SK-N-SH treated with all-trans-retinoic acid at 6 μM for 48 hours (cell line): ENCODE results near the gene ODAD3.

Experiments
- ATAC-seq: fragments of 200-7000 bp; cut with Tn5 transposase; 3 replicates; pipeline ENCODE4 v1.9.1; 2020; ENCODE audit warnings: mild to moderate bottlenecking, moderate library complexity
- ARNTL ChIP-seq: fragments of 450-650 bp; formaldehyde crosslinking; IDR thresholded peaks from 2 replicates; pipeline ENCODE4 v1.5.0; 2020; ENCODE audit warnings: low read depth, mild to moderate bottlenecking, moderate library complexity, borderline replicate concordance
- CSDC2 ChIP-seq: fragments of 250-450 bp; sonication (Bioruptor Pico); IDR thresholded peaks from 2 replicates; pipeline ENCODE4 v1.5.0; 2020; ENCODE audit warnings: mild to moderate bottlenecking, moderate library complexity
- ESRRG ChIP-seq: fragments of 250-450 bp; sonication (Bioruptor Pico); IDR thresholded peaks from 2 replicates; pipeline ENCODE4 v1.6.1; 2021; ENCODE audit warnings: mild to moderate bottlenecking
- ISL1 ChIP-seq: fragments of 250-450 bp; sonication (Bioruptor Pico); IDR thresholded peaks from 2 replicates; pipeline ENCODE4 v2.1.2; 2022; ENCODE audit warnings: mild to moderate bottlenecking, moderate library complexity
- PPARA ChIP-seq: fragments of 250-450 bp; sonication (Bioruptor Pico); IDR thresholded peaks from 2 replicates; pipeline ENCODE4 v1.5.0; 2020; ENCODE audit warnings: mild to moderate bottlenecking, borderline replicate concordance
- RARB ChIP-seq: fragments of 250-450 bp; sonication (Bioruptor Pico); IDR thresholded peaks from 2 replicates; pipeline ENCODE4 v1.8.0; 2021; ENCODE audit warnings: mild to moderate bottlenecking, moderate library complexity
- SNAI2 ChIP-seq: fragments of 250-450 bp; sonication (Bioruptor Pico); IDR thresholded peaks from 2 replicates; pipeline ENCODE4 v1.5.0; 2020; ENCODE audit warnings: mild to moderate bottlenecking, moderate library complexity
- TOX ChIP-seq: fragments of 250-450 bp; sonication (Bioruptor Pico); IDR thresholded peaks from 2 replicates; pipeline ENCODE4 v1.8.0; 2021; ENCODE audit warnings: mild to moderate bottlenecking, moderate library complexity, borderline replicate concordance
- ZC3H10 ChIP-seq: fragments of 250-450 bp; sonication (Bioruptor Pico); IDR thresholded peaks from 2 replicates; pipeline ENCODE4 v1.5.1; 2021; ENCODE audit warnings: mild to moderate bottlenecking, moderate library complexity
- ZFP30 ChIP-seq: fragments of 450-650 bp; formaldehyde crosslinking; IDR thresholded peaks from 2 replicates; pipeline ENCODE4 v1.5.0; 2022; ENCODE audit warnings: mild to moderate bottlenecking, moderate library complexity
- ZNF565 ChIP-seq: fragments of 450-650 bp; formaldehyde crosslinking; conservative IDR thresholded peaks from 2 replicates; pipeline ENCODE4 v1.5.0; 2020; ENCODE audit warnings: low read depth, mild to moderate bottlenecking, moderate library complexity
- ZNF70 ChIP-seq: fragments of 450-650 bp; formaldehyde crosslinking; IDR thresholded peaks from 2 replicates; pipeline ENCODE4 v1.5.0; 2020; ENCODE audit warnings: mild to moderate bottlenecking, moderate library complexity
- ZNF8 ChIP-seq: fragments of 450-650 bp; formaldehyde crosslinking; IDR thresholded peaks from 2 replicates; pipeline ENCODE4 v1.5.0; 2020; ENCODE audit warnings: mild to moderate bottlenecking, moderate library complexity
- TF ChIP-seq, protein P1 (sequence below): fragments of 250-450 bp; sonication (Bioruptor Pico); IDR thresholded peaks from 2 replicates; pipeline ENCODE4 v1.8.0; 2021; ENCODE audit warnings: low read depth, mild to moderate bottlenecking, moderate library complexity, borderline replicate concordance
- TF ChIP-seq, protein P2 (sequence below): fragments of 250-450 bp; sonication (Bioruptor Pico); IDR thresholded peaks from 2 replicates; pipeline ENCODE4 v1.8.0; 2020; ENCODE audit warnings: mild to moderate bottlenecking, moderate library complexity, borderline replicate concordance
- TF ChIP-seq, protein P3 (sequence below): fragments of 250-450 bp; sonication (Bioruptor Pico); IDR thresholded peaks from 2 replicates; pipeline ENCODE4 v1.5.0; 2020; ENCODE audit warnings: mild to moderate bottlenecking, moderate library complexity
- TF ChIP-seq, protein P4 (sequence below): fragments of 250-450 bp; sonication (Bioruptor Pico); IDR thresholded peaks from 2 replicates; pipeline ENCODE4 v1.5.1; 2021; ENCODE audit warnings: mild to moderate bottlenecking, moderate library complexity

Gene ODAD3

DNA sequence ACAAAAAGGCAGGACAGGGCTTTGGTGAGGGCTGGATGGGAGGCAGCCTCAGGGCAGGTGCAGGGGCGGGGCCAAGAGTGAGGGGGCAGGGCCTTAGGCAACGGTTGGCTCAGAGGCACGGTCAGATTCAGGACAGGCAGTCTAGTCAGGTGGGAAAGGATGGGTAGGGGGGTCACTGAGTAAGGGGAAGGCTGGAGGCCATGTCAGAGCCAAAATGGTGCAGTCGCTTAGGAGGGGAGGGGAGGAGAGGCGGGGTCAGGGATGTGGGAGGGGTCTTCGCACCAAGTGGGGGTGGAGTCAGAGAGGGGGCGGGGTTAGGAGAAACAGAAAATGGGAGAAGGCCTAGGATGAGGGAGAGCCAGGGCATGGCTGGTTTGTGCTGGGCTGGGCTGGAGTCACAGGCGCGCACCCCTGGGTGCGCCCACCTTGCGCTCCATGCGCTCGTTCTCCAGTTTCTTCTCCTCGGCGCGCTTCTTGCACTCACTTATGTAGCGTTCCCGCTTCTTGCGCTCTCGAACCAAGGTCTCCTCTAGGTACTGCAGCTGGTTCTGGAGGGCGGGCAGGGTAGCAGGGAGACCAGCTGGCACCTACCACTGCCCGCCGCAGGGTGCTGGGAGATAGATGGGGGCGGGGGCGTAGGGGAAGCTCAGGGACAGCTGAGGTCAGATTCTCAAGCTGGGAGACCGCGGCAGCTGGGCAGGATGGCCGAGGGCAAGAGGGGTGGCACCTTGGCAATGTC, 9.0 kb downstream of the ODAD3 start (continued):
- TF ChIP-seq, protein P1, sequence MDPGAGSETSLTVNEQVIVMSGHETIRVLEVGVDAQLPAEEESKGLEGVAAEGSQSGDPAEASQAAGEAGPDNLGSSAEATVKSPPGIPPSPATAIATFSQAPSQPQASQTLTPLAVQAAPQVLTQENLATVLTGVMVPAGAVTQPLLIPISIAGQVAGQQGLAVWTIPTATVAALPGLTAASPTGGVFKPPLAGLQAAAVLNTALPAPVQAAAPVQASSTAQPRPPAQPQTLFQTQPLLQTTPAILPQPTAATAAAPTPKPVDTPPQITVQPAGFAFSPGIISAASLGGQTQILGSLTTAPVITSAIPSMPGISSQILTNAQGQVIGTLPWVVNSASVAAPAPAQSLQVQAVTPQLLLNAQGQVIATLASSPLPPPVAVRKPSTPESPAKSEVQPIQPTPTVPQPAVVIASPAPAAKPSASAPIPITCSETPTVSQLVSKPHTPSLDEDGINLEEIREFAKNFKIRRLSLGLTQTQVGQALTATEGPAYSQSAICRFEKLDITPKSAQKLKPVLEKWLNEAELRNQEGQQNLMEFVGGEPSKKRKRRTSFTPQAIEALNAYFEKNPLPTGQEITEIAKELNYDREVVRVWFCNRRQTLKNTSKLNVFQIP, result no peak
- TF ChIP-seq ESRRG (CRISPR knock-in tag), result no peak
- TF ChIP-seq TOX (CRISPR knock-in tag), result no peak
- TF ChIP-seq ISL1, result no peak

DNA sequence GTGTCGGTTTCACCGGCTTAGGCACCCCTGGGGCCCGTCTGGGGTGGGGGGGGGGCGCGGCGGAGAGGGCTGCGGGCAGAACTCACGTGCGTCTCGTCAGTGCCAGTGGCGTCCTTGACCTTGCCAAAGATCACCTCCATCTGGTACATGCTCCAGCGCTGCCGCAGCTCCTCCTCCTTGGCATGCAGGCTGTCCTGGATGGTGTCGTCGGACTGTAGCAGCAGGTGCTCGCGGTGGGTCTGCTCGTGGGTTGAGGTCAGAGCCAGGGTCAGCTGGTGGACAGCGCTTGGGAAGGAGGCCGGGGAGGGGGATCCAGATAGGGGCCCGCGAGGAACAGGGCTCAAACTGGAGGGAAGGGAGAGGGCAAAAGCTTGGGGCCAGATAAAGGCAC, 11.1 kb downstream of the ODAD3 start:
- ATAC-seq, result no peak
- TF ChIP-seq, protein P2, sequence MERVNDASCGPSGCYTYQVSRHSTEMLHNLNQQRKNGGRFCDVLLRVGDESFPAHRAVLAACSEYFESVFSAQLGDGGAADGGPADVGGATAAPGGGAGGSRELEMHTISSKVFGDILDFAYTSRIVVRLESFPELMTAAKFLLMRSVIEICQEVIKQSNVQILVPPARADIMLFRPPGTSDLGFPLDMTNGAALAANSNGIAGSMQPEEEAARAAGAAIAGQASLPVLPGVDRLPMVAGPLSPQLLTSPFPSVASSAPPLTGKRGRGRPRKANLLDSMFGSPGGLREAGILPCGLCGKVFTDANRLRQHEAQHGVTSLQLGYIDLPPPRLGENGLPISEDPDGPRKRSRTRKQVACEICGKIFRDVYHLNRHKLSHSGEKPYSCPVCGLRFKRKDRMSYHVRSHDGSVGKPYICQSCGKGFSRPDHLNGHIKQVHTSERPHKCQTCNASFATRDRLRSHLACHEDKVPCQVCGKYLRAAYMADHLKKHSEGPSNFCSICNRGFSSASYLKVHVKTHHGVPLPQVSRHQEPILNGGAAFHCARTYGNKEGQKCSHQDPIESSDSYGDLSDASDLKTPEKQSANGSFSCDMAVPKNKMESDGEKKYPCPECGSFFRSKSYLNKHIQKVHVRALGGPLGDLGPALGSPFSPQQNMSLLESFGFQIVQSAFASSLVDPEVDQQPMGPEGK (CRISPR knock-in tag), result no peak
- TF ChIP-seq ZFP30 (no peak), SNAI2 (no peak), ZNF8 (CRISPR knock-in tag) (no peak)

DNA sequence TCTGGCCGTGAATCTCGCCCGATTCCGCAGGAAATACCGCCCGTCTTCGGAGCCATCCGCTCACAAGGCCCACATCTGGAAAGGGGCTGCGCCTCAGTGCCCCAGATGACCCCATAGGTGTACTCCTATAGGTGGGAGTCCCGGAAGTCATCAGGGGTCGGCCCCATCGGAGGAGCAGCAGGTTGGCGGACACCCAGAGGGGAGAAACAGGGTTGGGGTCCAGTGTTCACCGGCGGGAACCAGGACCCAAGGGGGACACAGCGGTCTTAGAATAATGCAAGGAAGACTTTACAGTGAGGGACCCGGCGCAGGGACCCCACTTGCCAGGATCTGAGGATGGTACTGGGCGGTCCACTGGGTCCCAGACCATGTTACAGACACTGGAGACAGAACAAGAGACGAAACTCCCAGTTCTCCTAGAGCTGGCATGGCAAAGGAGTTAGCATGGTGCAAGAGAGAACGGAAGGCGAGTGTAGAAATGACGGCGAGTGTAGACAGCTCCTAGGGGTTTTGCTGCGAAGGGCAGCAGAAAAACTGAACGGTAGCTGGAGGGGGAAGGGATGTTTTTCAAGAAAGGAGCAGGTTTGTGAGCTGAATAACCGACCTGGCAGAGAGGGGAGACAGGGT, 11.6 kb downstream of the ODAD3 start:
- ATAC-seq, result no peak
- TF ChIP-seq, protein P3, sequence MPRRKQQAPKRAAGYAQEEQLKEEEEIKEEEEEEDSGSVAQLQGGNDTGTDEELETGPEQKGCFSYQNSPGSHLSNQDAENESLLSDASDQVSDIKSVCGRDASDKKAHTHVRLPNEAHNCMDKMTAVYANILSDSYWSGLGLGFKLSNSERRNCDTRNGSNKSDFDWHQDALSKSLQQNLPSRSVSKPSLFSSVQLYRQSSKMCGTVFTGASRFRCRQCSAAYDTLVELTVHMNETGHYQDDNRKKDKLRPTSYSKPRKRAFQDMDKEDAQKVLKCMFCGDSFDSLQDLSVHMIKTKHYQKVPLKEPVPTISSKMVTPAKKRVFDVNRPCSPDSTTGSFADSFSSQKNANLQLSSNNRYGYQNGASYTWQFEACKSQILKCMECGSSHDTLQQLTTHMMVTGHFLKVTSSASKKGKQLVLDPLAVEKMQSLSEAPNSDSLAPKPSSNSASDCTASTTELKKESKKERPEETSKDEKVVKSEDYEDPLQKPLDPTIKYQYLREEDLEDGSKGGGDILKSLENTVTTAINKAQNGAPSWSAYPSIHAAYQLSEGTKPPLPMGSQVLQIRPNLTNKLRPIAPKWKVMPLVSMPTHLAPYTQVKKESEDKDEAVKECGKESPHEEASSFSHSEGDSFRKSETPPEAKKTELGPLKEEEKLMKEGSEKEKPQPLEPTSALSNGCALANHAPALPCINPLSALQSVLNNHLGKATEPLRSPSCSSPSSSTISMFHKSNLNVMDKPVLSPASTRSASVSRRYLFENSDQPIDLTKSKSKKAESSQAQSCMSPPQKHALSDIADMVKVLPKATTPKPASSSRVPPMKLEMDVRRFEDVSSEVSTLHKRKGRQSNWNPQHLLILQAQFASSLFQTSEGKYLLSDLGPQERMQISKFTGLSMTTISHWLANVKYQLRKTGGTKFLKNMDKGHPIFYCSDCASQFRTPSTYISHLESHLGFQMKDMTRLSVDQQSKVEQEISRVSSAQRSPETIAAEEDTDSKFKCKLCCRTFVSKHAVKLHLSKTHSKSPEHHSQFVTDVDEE (CRISPR knock-in tag), result no peak
- TF ChIP-seq TOX (CRISPR knock-in tag) (no peak), ZNF70 (CRISPR knock-in tag) (no peak), ISL1 (no peak)

DNA sequence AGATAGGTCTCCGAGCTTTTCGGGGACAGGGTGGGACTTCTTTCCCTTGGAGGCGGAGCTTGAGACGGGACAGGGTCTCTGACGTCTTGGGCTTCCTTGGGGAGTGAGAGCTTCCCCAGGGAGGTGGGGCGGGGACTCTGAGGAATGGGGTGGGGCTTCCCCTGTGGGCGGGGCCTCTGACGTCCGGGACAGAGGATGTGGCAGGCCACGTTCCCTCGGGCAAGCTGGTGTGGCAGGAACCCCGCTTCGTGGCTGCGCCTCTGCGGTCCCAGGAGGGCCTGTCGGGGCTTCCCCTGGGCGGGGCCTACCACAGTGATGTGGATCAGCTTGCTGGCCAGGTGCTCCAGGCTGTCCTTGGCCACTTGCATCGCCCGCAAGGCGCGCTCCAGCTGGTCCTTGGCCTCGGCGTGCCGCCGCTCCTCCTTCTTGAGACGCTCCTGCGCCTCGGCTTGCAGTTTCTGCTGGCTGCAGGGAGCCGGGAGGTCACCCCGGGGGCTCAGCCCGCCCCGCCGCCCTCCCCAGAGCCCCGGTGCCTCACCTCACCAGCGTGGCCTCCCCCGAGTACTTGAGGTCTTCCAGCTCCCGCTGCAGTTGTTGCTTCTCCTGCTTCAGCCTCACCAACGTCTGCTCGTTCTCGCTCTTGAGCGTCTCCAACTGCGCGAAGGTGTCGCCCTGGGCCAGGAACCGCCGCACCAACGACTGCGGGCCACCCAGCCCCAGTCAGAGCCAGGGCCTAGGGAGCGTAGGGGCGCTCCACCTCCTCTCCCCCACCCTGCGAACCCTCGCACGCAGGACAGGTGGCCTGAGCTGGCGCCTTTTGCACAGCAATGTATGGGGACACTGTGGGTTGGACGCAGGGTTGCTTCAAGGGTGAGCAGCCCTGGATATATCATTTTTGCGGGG, 12.5 kb downstream of the ODAD3 start:
- TF ChIP-seq, protein P4, sequence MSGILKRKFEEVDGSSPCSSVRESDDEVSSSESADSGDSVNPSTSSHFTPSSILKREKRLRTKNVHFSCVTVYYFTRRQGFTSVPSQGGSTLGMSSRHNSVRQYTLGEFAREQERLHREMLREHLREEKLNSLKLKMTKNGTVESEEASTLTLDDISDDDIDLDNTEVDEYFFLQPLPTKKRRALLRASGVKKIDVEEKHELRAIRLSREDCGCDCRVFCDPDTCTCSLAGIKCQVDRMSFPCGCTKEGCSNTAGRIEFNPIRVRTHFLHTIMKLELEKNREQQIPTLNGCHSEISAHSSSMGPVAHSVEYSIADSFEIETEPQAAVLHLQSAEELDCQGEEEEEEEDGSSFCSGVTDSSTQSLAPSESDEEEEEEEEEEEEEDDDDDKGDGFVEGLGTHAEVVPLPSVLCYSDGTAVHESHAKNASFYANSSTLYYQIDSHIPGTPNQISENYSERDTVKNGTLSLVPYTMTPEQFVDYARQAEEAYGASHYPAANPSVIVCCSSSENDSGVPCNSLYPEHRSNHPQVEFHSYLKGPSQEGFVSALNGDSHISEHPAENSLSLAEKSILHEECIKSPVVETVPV (CRISPR knock-in tag), result no peak
- no peak for TF ChIP-seq RARB (CRISPR knock-in tag)
- TF ChIP-seq ZC3H10 (CRISPR knock-in tag), result no peak
- TF ChIP-seq CSDC2 (CRISPR knock-in tag), result no peak
- TF ChIP-seq ESRRG (CRISPR knock-in tag), result no peak
- TF ChIP-seq ISL1, result no peak
- no peak for TF ChIP-seq ARNTL
- TF ChIP-seq PPARA, result no peak
- TF ChIP-seq ZNF70 (CRISPR knock-in tag), result no peak
- TF ChIP-seq ZNF8 (CRISPR knock-in tag), result no peak
- no peak for TF ChIP-seq ZNF565 (CRISPR knock-in tag)
- TF ChIP-seq TOX (CRISPR knock-in tag), result no peak
- TF ChIP-seq, protein P3 (CRISPR knock-in tag), result no peak
- TF ChIP-seq, protein P2 (CRISPR knock-in tag), result no peak
- TF ChIP-seq, all 23 proteins: peak for 0
- ATAC-seq, result no peak
